Smooth muscle cell of the brain vasculature (primary cell): Measurements from ENCODE around the gene IKBKG.
A peak's percentile ranks its signal among the peaks of the same experiment; 100 is the strongest.
"Not testable (repeated sequence)": the region's sequence is repeated elsewhere in the genome, so short reads cannot be mapped to it uniquely, and the experiment has no call there.

Source experiments
- DNase-seq: peaks from one replicate; pipeline ENCODE4 v3.0.0-alpha.2; 2012; ENCODE audit warnings: low read depth, low spot score

IKBKG gene

DNA sequence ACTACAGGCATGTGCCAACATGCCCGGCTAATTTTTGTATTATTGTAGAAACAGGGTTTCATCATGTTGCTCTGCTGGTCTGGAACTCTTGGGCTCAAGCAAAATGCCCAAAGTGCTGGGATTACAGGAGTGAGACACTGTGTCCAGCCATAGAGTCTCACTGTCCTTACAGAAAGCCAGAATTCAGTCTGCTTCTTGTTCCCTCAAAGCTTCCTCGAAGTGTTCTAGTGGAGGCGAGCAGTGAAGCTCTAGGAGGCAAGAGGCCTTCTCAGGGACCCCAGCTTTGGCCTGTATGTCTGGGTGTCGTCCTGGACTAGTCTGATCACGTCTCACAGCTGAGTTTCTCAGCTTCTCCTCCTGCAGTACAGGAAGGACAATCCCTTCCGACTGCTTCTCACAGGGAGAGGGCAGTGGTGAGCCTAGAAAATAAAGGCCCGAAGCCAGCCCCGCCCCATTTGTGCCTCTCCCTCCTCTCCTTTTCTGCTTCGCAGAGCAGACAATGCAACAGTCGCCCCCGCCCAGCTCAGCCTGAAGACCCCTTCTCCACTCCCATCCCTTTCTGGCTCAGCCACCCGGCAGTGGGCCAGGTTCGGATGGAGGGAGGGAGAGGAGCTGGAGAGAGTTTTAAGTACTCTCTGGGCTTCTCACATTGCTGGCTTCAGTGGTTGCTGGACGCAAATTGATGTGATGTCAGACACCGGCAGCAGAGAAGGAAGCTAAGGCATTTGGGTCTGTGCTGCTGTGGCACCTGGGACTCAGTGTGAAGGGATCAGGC is 20.3 kb upstream of the IKBKG start:
- DNase-seq = no peak

DNA sequence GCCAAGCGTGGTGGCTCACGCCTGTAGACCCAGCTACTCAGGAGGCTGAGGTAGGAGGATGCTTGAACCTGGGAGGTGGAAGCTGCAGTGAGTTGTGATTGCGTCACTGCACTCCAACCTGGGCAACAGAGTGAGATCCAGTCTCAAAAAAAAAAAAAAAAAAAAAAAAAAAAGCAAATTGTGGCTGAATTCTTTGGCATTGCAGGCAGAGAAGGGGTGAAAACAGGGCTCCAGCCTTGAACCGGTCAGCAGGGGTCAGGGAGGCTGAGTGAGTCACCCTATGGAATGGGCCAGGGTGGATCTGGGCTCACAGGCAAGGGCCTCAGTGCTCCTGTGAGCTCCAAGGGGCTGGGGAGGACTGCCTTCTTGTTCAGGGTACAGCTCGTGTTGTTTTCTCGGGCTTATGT is 18.2 kb upstream of the IKBKG start:
- no peak for DNase-seq

DNA sequence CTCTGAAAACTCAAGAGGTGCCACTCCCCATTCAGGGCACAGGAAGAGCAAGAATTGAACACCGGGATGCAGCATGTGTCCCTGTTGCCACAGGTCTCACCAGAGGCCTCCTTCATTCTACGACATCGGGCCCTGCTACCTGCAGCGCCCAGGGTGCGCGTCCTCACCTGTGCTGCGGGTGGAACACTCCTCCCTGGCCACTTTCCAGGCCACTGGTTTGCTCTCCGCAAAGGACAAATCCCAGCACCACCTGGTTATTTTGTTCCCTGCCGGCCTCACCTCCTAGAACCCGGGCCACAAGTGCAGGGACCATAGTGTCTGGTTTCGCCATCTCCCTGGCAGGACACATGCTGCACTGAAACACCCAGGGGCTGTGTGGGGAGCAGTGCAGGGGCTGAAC is 17.1 kb upstream of the IKBKG start:
- DNase-seq = no peak

DNA sequence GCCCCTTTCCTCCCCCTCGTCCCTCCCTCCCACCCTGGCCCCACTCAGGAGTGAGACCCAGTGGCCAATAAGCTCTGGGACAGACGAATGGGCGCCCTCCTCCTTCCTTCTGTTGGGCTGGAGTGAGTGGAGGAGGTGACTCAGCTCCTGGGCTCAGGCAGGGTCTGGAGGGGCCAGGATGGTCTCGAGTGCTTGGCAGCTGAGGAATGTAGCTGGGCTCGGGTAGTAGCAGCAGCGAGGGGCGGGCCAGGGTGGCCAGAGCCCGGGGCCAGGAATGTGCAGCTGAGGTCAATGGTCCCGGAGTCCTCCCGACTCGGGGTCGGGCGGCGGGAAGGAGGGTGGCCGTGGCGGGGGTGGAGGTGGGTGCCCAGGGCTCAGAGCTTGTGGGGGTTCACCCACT is 15.8 kb upstream of the IKBKG start:
- no peak for DNase-seq

DNA sequence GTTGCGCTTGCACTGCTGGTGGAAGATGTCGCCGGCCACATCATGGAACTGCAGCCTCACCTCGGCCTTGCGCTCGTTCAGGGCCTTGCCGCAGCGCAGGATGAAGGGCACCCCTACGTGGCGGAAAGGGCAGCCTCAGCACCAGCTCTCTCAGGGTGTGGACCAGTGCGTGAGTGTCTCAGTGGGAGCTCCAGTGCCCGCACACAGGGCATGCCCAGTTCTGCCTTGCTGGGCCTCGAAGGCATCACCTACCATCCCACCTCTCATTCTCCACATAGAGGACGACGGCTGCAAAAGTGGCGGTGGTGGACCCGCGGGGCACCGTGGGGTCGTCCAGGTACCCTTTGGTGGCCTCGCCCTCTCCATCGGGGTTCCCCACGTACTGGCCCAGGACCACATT is 14.7 kb upstream of the IKBKG start:
- DNase-seq = no peak

DNA sequence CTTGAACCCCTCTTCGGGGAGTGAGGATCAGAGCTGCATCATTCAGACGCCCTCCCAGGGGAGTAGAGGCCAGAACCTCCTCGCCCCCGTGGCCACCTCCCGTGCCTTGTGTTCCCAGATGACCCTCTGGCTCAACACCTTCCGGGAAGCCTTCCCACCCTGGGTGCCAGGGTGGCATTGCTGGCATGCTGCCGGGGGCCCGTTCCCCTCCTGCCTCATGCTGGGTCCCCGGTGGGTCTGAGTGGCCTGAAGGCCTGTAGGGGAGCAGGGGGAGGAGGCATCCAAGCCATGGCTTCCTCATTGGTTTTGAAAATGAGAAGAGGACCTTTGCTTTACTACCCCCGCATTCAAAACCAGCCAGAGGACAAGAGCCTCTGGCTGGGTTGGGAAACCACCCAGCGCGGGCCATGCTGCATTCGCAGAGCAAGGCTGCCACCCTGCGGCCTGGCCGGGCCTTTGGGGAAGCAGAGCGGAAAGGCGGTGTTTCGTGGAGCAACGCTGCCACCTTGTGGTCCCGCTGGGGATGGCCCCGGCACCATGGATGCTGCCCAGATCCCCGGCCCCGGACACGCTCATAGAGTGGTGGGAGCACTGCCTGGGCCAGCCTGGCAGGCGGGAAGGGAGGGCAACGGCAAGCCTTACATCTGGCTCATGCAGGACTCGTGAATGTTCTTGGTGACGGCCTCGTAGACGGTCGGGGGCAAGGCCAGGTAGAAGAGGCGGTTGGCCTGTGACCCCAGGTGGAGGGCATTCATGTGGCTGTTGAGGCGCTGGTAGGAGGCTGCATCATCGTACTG is 12.7 kb upstream of the IKBKG start:
- DNase-seq = no peak

DNA sequence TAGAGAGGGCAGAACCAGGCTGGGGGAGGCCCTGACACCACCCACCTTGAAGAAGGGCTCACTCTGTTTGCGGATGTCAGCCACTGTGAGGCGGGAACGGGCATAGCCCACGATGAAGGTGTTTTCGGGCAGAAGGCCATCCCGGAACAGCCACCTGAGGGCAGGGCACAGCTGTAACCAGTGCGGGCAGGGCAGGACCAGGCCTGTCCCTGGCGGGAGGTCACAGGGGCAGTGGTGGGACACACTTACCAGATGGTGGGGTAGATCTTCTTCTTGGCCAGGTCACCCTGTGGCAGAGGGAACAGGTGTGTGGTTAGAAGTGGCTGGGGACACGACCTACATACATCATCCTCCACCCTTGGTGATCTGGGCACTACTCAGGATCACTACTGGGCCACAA is 11.5 kb upstream of the IKBKG start:
- DNase-seq = no peak

DNA sequence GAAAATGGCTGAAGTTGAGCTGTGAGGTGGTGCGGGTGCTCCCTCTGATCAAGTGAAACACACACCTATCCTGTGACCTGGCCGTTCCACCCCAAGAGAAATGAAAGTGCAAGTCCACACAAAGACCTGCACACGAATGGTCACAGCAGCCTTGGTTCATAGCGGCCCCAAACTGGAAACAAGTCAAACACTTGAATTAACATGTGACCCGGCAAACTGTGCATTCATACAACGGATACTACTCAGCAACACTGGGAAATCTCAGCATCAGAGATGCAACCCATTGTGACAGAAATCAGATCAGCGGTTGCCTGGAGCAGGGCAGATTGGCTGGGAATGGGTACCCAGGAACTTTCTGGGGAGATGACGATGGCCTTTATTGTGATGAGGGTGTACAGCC is 8.3 kb upstream of the IKBKG start:
- DNase-seq = no peak

DNA sequence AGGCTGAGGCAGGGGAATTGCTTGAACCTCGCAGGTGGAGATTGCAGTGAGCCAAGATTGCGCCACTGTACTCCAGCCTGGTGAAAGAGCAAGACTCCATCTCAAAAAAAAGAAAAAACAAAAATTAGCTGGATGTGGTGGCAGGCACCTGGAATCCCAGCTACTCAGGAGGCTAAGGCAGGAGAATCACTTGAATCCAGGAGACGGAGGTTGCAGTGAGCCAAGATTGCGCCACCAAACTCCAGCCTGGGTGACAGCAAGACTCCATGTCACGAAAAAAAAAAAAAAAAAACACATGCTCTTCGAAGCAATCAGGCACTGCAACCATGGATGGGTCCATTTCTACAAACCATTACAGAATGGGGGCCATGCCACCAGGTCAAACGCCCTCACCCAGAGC is 7.1 kb upstream of the IKBKG start:
- not testable (repeated sequence) for DNase-seq

DNA sequence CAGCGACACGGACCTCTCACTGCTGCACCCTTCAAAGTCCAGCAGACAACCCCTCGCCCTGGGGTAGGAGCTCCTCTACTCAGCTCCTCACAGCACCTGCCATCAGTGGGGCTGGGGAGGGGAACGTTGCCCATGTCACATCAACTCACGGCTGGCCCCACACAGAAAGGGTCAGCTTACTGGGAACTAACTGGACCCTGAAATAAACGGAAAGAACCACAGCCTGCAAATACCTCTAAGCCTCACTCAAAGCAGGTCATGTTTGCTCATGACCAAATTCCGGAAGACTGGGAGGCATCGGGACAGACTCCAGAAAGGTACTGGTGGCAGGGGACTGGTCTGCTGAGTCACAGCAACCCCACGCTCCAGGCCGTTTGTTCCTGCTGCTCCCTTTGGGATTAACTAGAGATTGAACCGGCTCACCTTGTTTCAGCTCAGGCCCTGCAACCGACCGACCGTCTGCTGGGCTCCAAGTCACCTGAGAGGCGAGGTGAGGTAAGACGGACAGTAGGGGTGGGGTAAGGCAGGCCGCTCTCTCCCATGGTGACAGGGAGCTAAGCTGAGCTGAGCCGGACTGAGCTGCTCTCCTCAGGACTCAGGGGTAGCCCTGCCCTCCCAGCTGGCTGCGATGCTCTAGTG is 6.4 kb upstream of the IKBKG start:
- DNase-seq = no peak

DNA sequence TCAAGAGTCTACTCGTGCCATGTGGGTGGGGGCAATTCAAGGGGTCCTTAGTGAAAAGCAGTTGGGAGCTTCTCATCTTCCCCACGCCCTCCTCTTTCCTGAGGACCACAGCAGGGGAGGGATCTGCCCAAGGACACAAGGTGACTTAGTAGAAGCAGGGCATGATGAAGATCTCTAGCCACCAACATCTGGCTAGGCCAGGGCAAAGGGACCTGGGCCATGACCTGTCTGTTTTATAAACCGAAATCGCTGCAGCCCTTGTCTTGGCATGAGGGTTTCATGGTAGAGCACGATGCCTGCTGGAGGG is 5.9 kb upstream of the IKBKG start:
- no peak for DNase-seq

DNA sequence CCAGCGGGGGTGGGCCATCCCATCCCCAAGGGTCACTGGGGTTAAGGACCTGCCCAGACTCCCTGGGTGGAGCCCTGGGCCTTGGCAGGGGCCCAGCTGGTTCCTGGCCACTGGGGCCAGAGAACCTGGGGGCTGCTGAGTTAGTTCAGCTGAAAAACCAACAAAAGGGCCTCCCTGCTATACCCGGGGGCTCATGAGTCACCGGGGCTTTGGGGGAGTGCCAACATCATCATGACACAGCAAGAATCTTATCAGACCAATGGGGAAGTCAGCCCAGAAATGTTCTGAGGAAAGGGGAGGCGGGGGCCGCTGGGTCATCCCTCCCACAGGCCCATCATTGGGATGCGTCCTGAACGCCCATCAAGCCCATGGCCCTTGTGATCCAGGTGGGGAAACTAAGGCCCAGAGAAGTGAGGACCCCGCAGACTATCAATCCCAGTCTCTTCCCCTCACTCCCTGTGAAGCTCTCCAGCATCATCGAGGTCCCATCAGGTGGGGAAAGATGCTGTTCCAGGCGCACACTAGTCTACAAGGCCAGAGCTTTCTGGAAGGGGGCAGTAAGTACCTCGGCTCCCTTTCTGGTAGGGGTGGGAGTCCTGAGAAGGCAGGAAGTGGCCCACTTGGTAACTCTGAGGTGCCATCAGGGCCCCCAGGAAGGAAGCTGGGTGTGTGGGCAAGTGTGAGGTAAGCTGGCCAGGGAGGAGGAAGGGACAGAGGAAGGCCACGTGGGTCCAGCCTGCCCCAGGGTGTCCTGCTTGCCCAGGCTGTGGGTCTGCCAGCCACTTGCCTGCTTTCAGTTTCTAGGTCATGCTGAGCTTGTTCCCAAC is 5.3 kb upstream of the IKBKG start:
- peak; percentile 79 for DNase-seq

DNA sequence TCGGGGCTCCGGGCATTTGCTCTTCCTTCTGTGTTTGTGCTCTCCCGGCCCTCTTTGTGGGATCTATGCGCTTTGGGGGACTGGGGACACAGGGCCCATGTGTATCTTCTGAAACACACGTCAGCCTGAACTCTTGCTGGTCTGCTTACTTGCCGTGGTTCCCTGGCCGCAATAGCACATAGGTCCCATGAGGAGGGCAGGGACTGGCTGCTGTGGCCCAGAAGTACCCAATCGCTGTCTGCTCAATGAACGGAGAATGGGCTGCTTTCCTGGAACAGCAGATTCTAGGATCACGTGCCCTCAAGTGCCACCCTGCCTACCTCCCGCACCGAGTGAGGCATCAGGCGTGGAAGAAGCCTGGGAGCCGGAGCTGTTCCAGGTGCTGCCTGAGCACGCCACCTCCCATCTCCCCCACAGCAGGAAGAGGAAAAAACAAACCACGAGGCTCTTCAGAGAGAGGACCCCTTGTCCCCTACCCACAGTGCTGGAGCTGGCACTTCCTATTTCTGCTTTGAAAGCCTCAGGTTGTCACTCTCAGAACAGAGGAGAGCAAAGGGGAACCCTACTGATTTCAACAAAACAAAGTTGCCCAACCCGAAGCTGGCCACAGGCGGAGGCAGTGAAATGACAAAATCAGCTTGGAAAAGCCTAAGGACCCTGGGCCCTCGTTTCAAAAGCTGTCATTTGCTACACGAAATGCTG is 4.5 kb upstream of the IKBKG start:
- DNase-seq = no peak

DNA sequence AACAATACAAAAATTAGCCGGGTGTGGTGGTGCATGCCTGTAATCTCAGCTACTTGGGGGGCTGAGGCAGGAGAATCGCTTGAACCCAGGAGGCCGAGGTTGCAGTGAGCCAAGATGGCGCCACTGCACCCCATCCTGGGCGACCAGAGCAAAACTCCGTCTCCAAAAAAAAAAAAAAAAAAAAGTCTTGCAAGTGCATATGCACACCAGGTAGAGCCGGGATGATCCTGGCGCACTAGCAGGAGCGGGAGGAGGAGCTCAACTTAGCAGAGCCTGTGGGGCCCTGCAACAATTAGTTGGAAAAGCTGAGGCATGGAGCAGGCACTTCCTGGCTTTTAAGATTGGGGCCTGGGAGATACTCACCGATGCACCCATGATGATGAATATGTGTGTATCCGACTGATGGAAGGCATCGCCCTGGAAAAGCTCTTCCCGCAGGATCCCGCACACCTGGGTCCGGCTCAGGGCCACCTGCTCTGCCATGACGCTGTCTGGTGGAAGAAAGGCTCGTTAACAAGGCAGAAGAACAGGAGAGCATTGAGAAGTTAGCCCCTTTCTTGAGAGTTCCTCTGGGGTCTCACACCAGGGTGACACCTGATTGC is 1.6 kb upstream of the IKBKG start:
- DNase-seq = no peak

DNA sequence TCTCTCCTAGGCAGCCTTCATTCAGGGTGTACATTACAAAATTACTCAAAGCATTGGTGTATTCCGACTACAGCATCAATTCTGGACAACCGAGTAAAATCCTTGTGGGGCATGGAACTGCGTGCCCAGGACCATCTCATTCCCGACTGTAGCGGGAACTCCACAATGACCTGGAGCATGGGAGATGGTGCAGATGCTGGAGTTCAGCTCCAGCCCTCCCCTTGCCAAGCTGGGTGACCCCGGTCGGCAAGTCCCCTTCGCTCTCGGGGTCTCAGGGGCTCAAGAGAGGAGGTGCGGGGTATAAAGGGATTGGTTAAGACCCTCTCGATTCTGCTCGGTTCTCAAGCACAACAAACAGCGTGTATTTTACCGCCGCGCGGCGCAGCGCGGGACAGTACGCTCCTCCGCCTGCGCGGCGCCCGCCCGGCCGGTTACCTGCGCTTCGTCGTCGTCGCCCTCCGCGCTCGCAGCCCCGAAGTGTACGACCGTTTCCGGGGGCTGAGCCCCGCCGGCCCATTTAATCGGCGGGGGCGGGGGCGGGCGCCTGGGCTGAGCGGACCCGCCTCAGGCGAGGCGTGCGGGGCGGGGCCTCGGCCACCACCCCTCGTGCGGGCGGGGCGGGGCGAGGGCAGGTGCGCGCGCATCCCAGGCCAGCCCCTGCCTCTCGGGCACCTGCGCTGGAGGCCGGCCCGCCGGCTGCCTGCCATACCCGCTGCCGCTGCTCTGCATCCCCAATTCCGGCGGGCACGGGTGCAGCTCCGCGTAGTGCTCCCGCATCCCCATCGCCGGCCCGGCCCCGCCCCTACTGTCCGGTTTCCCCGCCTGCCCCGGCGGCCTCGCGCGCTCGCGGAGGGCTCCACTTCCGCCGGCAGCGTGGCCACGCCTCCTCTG is 821 bp upstream of the IKBKG start, which contains the start of gene G6PD:
Gene G6PD (minus strand): TSS at position 493 of the 891 bp plus-strand sequence. CDS start 691 bp downstream, outside the sequence.
- no peak for DNase-seq

DNA sequence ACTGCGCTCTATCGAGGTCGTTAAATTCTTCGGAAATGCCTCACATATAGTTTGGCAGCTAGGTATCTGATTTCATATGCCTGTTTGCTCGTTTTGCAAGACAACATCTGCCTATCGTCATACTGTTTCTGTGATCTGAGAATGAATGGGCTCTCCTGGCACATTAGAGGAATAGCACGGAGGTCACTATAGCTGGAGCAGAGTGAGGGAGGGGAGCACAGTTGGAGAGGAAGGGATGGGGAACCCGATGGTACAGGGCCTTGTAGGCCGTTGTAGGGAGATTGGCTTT is 552 bp downstream of the IKBKG start:
- no peak for DNase-seq

DNA sequence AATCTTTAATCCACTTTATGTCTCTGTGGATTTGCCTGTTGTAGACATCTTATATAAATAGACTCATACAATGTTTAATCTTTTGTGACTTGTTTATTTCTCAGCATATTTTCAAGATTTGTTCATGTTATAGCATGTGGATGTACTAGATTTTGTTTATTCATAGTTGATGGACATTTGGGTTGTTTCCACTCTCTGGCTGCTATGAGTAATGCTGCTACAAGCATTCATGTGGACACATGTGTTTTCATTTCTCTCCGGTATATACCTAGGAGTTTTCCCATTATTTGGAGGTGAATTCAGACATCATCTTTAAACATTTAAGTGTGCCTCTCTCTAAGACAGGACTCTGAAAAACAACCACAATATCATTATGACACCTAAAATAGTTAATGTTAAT is 2.3 kb downstream of the IKBKG start:
- DNase-seq = no peak

DNA sequence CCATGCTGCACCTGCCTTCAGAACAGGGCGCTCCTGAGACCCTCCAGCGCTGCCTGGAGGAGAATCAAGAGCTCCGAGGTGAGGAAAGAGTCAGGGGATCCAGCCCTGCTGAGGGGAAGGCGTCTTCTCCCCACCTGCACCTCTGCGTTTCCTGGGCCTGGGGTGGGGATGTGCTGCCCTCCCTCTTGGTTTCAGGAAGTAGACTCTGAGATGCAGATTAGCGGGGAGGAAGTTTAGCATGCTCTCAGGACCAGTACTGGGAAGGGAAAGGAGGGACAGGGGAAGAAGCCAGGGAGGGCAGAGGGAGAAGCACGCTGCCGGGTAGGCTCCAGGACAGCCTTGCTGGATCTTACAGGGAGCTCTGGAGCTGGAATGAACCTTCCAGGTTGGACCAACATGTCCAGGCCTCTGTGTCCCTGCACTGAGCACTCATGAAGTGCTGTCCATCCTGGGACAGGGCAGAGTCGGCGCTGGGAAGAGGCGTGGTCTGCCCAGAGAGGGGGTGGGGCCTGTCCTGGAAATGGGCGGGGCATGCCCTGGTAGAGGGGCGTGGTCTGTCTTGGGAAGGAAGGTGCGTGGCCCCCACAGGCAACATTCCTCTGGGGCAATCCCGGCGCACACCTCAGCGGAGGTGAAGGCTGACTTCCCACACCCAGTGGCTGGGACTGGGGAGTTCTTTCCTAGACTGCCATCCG is 4.8 kb downstream of the IKBKG start:
- DNase-seq = not testable (repeated sequence)

DNA sequence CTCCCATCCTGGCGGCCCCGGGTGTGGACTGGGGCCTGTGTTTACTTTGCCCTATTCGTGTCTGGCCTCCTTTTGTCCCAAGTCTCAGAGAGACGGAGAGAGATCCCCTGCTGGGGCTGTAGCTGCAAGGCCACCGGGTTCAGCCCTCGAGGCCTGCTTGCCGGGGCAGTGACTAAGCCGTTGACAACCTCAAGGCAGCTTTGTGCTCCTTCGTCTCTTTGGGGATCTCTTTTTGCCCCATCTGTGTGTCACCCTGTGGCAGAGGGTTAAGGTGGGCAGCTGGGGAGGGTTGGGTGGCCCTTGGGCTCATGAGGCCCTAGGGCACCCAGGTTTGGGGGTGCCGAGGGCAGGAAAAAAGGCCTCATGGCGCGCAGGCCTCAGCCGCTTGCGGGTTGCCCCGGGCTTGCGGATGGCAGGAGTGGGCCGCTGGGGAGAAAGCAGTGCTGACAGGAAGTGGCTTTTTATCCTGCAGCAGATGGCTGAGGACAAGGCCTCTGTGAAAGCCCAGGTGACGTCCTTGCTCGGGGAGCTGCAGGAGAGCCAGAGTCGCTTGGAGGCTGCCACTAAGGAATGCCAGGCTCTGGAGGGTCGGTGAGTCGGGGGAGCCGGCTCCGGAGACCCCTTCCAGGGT is 10.8 kb downstream of the IKBKG start:
- not testable (repeated sequence) for DNase-seq
